HG03175 (cell line): ENCODE measurements around the gene FHL3.

Experiments
- ATAC-seq: cut with Tn5 transposase; IDR thresholded peaks from one replicate; pipeline ENCODE4 v1.9.1; 2021; ENCODE audit warnings: mild to moderate bottlenecking, moderate library complexity; ENCODE audit not compliant: unreplicated experiment

FHL3 gene

GRCh38 chr1:37947364-37947763, 58.0 kb downstream of the FHL3 start:
- ATAC-seq = peak; percentile 36
